WTC11 (cell line): ENCODE measurements around the gene CCM2. TPM values are rescaled to one million over a fixed set of nuclear protein-coding genes. Genes with fewer than 3 reads are reported as not detected.

Source experiments
- ATAC-seq: fragments of 200-7000 bp; cut with Tn5 transposase; 2 replicates; pipeline ENCODE4 v1.10.0; 2021; ENCODE audit warnings: mild to moderate bottlenecking, moderate library complexity
- CTCF ChIA-PET: fragments of 300-600 bp; sonication (Branson Sonifier 250); formaldehyde crosslinking; loops from one replicate; lab custom pipeline; 2021; ENCODE audit warnings: antibody characterized with exemption; lab: Charles Lee
- POLR2A ChIA-PET: fragments of 350-600 bp; sonication (Branson Sonifier 250); formaldehyde crosslinking; loops from one replicate; lab custom pipeline; 2021; ENCODE audit warnings: antibody characterized with exemption; lab: Charles Lee
- DNase-seq: peaks from one replicate; pipeline ENCODE4 v3.0.0; 2021; ENCODE audit warnings: low spot score
- H3K27ac Mint-ChIP-seq: 2 replicates; pipeline ENCODE4 v1.8.0; 2021; ENCODE audit warnings: mixed read lengths
- H3K27me3 Mint-ChIP-seq: 2 replicates; pipeline ENCODE4 v1.8.0; 2021; ENCODE audit warnings: low read depth, mild to moderate bottlenecking, moderate library complexity, mixed read lengths
- H3K36me3 Mint-ChIP-seq: 2 replicates; pipeline ENCODE4 v1.8.0; 2021; ENCODE audit warnings: mixed read lengths
- H3K4me1 Mint-ChIP-seq: 2 replicates; pipeline ENCODE4 v1.8.0; 2022; ENCODE audit warnings: mixed read lengths
- H3K4me3 Mint-ChIP-seq: 2 replicates; pipeline ENCODE4 v1.8.0; 2021; ENCODE audit warnings: mild to moderate bottlenecking, moderate library complexity, mixed read lengths
- H3K9me3 Mint-ChIP-seq: 2 replicates; pipeline ENCODE4 v1.8.0; 2021; ENCODE audit warnings: mixed read lengths
- ATF1 ChIP-seq: sonication (generic); formaldehyde crosslinking; IDR thresholded peaks from 2 replicates; pipeline ENCODE4 v1.8.1; 2023; ENCODE audit warnings: mild to moderate bottlenecking, moderate library complexity, missing genetic modification reagents
- CREM ChIP-seq: sonication (generic); formaldehyde crosslinking; IDR thresholded peaks from 2 replicates; pipeline ENCODE4 v1.8.1; 2022; ENCODE audit warnings: mild to moderate bottlenecking, missing genetic modification reagents, moderate library complexity
- MLX ChIP-seq: sonication (generic); formaldehyde crosslinking; IDR thresholded peaks from 2 replicates; pipeline ENCODE4 v1.8.1; 2023; ENCODE audit warnings: mild to moderate bottlenecking, missing genetic modification reagents, moderate library complexity
- MXD4 ChIP-seq: fragments of 250-450 bp; sonication (Bioruptor Pico); IDR thresholded peaks from 2 replicates; pipeline ENCODE4 v1.8.0; 2021; ENCODE audit warnings: mild to moderate bottlenecking, moderate library complexity, borderline replicate concordance
- PRRX2 ChIP-seq: fragments of 250-450 bp; sonication (Bioruptor Pico); IDR thresholded peaks from 2 replicates; pipeline ENCODE4 v1.8.0; 2021; ENCODE audit warnings: mild to moderate bottlenecking
- RELA ChIP-seq: sonication (generic); formaldehyde crosslinking; IDR thresholded peaks from 2 replicates; pipeline ENCODE4 v1.8.1; 2022; ENCODE audit warnings: missing genetic modification reagents, mild to moderate bottlenecking, borderline replicate concordance
- SOX15 ChIP-seq: fragments of 250-450 bp; sonication (Bioruptor Pico); IDR thresholded peaks from 2 replicates; pipeline ENCODE4 v1.9.0; 2021; ENCODE audit warnings: mild to moderate bottlenecking
- STAT6 ChIP-seq: sonication (generic); formaldehyde crosslinking; conservative IDR thresholded peaks from 2 replicates; pipeline ENCODE4 v1.8.1; 2023; ENCODE audit warnings: mild to moderate bottlenecking, low read depth, missing genetic modification reagents, moderate library complexity
- TP53 ChIP-seq: sonication (generic); formaldehyde crosslinking; IDR thresholded peaks from 2 replicates; pipeline ENCODE4 v1.8.1; 2023; ENCODE audit warnings: mild to moderate bottlenecking, missing genetic modification reagents
- ZBTB21 ChIP-seq: sonication (generic); formaldehyde crosslinking; IDR thresholded peaks from 2 replicates; pipeline ENCODE4 v1.8.1; 2023; ENCODE audit warnings: mild to moderate bottlenecking, missing genetic modification reagents, borderline replicate concordance
- ZNF121 ChIP-seq: sonication (generic); formaldehyde crosslinking; IDR thresholded peaks from 2 replicates; pipeline ENCODE4 v1.8.0; 2023; ENCODE audit warnings: missing genetic modification reagents
- ZNF263 ChIP-seq: sonication (generic); formaldehyde crosslinking; IDR thresholded peaks from 2 replicates; pipeline ENCODE4 v1.8.1; 2022; ENCODE audit warnings: low read depth, mild to moderate bottlenecking, moderate library complexity, missing genetic modification reagents
- ZNF416 ChIP-seq: fragments of 250-450 bp; sonication (Bioruptor Pico); IDR thresholded peaks from 2 replicates; pipeline ENCODE4 v1.9.0; 2021; ENCODE audit warnings: mild to moderate bottlenecking, inconsistent platforms
- total RNA-seq: library from RNA; stranded (reverse); gene quantifications from 3 replicates; pipeline ENCODE4 v1.2.3, GENCODE V29; 2021
- TF ChIP-seq, protein P1 (sequence below): fragments of 250-450 bp; sonication (Bioruptor Pico); IDR thresholded peaks from 2 replicates; pipeline ENCODE4 v1.9.0; 2021; ENCODE audit warnings: mild to moderate bottlenecking
- TF ChIP-seq, protein P2 (sequence below): sonication (generic); formaldehyde crosslinking; IDR thresholded peaks from 2 replicates; pipeline ENCODE4 v1.8.0; 2022; ENCODE audit warnings: mild to moderate bottlenecking, missing genetic modification reagents
- TF ChIP-seq, protein P3 (sequence below): sonication (generic); formaldehyde crosslinking; IDR thresholded peaks from 2 replicates; pipeline ENCODE4 v1.8.0; 2023; ENCODE audit warnings: mild to moderate bottlenecking, missing genetic modification reagents
- TF ChIP-seq, protein P4 (sequence below): fragments of 250-450 bp; sonication (Bioruptor Pico); IDR thresholded peaks from 2 replicates; pipeline ENCODE4 v1.8.0; 2021; ENCODE audit warnings: mild to moderate bottlenecking

The CCM2 gene
- total RNA-seq, 1 experiment from 2014 or later = 32.7 TPM

- TF ChIP-seq, protein P1, sequence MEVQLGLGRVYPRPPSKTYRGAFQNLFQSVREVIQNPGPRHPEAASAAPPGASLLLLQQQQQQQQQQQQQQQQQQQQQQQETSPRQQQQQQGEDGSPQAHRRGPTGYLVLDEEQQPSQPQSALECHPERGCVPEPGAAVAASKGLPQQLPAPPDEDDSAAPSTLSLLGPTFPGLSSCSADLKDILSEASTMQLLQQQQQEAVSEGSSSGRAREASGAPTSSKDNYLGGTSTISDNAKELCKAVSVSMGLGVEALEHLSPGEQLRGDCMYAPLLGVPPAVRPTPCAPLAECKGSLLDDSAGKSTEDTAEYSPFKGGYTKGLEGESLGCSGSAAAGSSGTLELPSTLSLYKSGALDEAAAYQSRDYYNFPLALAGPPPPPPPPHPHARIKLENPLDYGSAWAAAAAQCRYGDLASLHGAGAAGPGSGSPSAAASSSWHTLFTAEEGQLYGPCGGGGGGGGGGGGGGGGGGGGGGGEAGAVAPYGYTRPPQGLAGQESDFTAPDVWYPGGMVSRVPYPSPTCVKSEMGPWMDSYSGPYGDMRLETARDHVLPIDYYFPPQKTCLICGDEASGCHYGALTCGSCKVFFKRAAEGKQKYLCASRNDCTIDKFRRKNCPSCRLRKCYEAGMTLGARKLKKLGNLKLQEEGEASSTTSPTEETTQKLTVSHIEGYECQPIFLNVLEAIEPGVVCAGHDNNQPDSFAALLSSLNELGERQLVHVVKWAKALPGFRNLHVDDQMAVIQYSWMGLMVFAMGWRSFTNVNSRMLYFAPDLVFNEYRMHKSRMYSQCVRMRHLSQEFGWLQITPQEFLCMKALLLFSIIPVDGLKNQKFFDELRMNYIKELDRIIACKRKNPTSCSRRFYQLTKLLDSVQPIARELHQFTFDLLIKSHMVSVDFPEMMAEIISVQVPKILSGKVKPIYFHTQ = no peak
- TF ChIP-seq, protein P2, sequence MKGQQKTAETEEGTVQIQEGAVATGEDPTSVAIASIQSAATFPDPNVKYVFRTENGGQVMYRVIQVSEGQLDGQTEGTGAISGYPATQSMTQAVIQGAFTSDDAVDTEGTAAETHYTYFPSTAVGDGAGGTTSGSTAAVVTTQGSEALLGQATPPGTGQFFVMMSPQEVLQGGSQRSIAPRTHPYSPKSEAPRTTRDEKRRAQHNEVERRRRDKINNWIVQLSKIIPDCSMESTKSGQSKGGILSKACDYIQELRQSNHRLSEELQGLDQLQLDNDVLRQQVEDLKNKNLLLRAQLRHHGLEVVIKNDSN = no peak
- TF ChIP-seq ZNF121 (CRISPR knock-in tag) (no peak), PRRX2 (CRISPR knock-in tag) (no peak), ZNF263 (CRISPR knock-in tag) (no peak), MLX (no peak), SOX15 (CRISPR knock-in tag) (no peak), RELA (CRISPR knock-in tag) (no peak), TP53 (CRISPR knock-in tag) (no peak), ZBTB21 (CRISPR knock-in tag) (no peak), STAT6 (CRISPR knock-in tag) (no peak), ZNF416 (CRISPR knock-in tag) (no peak), ATF1 (no peak)
- TF ChIP-seq, protein P3, sequence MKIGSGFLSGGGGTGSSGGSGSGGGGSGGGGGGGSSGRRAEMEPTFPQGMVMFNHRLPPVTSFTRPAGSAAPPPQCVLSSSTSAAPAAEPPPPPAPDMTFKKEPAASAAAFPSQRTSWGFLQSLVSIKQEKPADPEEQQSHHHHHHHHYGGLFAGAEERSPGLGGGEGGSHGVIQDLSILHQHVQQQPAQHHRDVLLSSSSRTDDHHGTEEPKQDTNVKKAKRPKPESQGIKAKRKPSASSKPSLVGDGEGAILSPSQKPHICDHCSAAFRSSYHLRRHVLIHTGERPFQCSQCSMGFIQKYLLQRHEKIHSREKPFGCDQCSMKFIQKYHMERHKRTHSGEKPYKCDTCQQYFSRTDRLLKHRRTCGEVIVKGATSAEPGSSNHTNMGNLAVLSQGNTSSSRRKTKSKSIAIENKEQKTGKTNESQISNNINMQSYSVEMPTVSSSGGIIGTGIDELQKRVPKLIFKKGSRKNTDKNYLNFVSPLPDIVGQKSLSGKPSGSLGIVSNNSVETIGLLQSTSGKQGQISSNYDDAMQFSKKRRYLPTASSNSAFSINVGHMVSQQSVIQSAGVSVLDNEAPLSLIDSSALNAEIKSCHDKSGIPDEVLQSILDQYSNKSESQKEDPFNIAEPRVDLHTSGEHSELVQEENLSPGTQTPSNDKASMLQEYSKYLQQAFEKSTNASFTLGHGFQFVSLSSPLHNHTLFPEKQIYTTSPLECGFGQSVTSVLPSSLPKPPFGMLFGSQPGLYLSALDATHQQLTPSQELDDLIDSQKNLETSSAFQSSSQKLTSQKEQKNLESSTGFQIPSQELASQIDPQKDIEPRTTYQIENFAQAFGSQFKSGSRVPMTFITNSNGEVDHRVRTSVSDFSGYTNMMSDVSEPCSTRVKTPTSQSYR = no peak
These were observed 15.6 kb upstream of the CCM2 start (continued) for GRCh38 chr7:44984478-44984758.

- POLR2A ChIA-PET = interaction anchor here (0.6 to 1.7 kb wide), 4 partner anchors 13 to 127 kb away, joined by 3 to 6 read pairs (median 4); partner anchors contain the start of genes CCM2 and TBRG4
- H3K4me1 Mint-ChIP-seq = peaks cover 33% of the 10 kb centered on the region
- CTCF ChIA-PET = interaction anchor here (1.4 kb wide), 1 partner anchor 16 kb away, joined by 4 read pairs; no protein-coding TSS in a partner anchor
- H3K9me3 Mint-ChIP-seq = no peaks in the 10 kb centered on the region
- H3K27ac Mint-ChIP-seq = peak overlapping the region; percentile 97
- peak overlapping the region; percentile 95 for H3K4me3 Mint-ChIP-seq
- H3K36me3 Mint-ChIP-seq = peaks cover 43% of the 10 kb centered on the region
- DNase-seq = no peak
- TF ChIP-seq MXD4 (CRISPR knock-in tag) (no peak), CREM (CRISPR knock-in tag) (0 out of 2 replicates have a peak, but pooled peaks have one; percentile 19)
- TF ChIP-seq, protein P4, sequence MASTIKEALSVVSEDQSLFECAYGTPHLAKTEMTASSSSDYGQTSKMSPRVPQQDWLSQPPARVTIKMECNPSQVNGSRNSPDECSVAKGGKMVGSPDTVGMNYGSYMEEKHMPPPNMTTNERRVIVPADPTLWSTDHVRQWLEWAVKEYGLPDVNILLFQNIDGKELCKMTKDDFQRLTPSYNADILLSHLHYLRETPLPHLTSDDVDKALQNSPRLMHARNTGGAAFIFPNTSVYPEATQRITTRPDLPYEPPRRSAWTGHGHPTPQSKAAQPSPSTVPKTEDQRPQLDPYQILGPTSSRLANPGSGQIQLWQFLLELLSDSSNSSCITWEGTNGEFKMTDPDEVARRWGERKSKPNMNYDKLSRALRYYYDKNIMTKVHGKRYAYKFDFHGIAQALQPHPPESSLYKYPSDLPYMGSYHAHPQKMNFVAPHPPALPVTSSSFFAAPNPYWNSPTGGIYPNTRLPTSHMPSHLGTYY (CRISPR knock-in tag) = no peak
- no peaks in the 10 kb centered on the region; the same call in 1 of the 2 replicates for H3K27me3 Mint-ChIP-seq
- ATAC-seq = no peak
These were observed 14.8 kb upstream of the CCM2 start for GRCh38 chr7:44985033-44985695.
